LHCN-M2 (cell line): ENCODE results near the gene RSPO3. TPM values are rescaled to one million over a fixed set of nuclear protein-coding genes. Genes with fewer than 3 reads are reported as not detected.
"Not testable (repeated sequence)": the region's sequence is repeated elsewhere in the genome, so short reads cannot be mapped to it uniquely, and the experiment has no call there.

ENCODE experiments used
- DNase-seq: peaks from one replicate; pipeline ENCODE4 v3.0.0-alpha.2; 2012; ENCODE audit warnings: low read depth
- polyA plus RNA-seq: library from polyadenylated mRNA; unstranded; fragments of >200 nt; gene quantifications from one replicate; pipeline ENCODE4 v1.2.1, GENCODE V29; 2012; ENCODE audit warnings: missing spikeins
- total RNA-seq: library from RNA; depleted of rRNA; stranded (reverse); fragments of >200 nt; gene quantifications from 2 replicates; pipeline ENCODE4 v1.2.3, GENCODE V29; 2014; rRNA removed

The RSPO3 gene, protein sequence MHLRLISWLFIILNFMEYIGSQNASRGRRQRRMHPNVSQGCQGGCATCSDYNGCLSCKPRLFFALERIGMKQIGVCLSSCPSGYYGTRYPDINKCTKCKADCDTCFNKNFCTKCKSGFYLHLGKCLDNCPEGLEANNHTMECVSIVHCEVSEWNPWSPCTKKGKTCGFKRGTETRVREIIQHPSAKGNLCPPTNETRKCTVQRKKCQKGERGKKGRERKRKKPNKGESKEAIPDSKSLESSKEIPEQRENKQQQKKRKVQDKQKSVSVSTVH
- not detected in 2 replicates for total RNA-seq
- 0.09 TPM for polyA plus RNA-seq

- DNase-seq = peak; percentile 48
Measured at GRCh38 chr6:127118298-127119101, at the start of gene RSPO3. Gene RSPO3 (plus strand): TSS chr6:127118671. CDS start chr6:127119193, 522 bp downstream.

DNA sequence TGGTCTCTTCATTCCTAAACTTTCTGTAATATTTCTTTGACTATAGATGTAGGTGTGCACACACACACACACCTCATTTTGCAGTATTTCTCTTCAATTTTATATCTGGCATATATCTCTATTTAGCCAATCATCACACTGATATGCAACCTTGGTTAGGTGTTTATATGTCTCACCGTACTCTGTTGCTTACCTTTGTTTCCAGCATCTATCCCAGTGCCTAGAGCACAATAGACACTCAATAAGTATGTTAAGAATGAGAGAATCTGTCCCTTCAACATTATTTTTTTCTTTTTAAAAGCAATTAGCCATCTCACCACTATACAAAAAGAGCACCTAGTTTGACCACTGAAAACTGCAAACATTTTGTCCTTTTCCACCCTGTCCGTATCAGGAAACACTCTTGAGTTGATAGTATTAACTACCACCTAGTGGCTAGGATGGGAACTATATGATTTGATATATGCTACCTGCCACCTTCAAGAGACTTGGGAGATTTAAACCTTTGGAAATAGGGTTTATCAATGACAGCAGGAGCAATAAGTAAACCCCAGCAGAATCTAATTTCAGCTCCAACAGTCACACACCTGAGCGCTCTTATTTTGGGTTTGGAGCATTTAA lies 48.7 kb upstream of the RSPO3 start:
- peak; percentile 45 for DNase-seq

DNA sequence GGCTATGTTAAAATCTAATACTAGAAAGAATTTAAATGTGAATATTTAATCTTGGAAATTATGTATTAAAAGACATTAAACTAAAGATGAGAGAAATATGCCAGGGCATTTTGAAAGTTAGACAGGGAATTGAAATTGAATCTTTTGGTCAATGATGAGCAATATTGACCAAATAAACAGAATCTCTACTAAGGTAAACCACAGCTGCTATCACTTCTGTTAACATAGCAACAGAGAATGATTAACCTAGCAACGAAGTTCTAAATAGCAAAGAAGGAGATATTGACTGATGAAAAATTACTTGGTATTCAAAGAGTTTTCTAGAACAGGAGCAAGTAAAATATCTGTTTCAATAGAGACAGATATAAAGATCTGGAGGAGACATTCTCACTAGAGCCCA lies 45.2 kb upstream of the RSPO3 start:
- DNase-seq = peak; percentile 29

DNA sequence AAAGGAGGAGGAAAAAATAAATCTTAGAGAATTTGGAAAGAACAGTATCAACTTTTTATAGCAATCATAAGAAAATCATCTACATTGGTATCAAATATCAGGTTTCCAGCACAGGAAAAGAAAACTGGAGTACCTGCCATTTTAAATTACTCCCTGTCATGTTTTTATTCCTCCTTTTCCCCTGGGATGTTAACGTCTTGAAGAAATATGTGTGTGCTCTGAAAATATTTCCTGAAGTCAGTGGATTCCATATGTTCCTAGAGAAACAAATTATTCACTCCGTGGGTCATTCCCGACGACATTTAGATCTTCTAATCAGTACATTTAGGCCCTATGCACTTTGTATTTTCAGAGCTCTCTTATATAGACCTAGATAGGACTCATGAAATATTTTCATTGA lies 42.0 kb upstream of the RSPO3 start:
- DNase-seq = no peak

- DNase-seq = no peak
Measured at GRCh38 chr6:127077886-127078285, 40.6 kb upstream of the RSPO3 start.

- no peak for DNase-seq
Measured at GRCh38 chr6:127078669-127079068, 39.8 kb upstream of the RSPO3 start.

DNA sequence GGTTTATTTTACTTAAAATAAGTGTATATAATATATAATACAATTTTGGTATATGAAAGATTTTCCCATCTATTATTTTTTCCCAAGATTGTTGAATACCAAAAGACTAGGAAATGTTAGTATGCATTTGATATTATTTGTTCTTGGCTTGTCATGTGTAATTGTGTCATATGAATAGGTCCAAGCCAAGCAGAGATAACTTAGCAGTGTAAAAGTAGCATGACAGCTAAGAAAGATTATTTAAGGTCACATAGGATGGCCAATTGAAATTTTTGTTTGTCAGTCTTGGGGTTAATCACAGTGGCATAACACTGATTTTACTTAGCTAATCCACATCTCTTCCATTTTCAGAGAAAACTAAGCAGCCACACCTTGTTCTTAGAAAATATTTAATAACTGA lies 38.8 kb upstream of the RSPO3 start:
- no peak for DNase-seq

DNA sequence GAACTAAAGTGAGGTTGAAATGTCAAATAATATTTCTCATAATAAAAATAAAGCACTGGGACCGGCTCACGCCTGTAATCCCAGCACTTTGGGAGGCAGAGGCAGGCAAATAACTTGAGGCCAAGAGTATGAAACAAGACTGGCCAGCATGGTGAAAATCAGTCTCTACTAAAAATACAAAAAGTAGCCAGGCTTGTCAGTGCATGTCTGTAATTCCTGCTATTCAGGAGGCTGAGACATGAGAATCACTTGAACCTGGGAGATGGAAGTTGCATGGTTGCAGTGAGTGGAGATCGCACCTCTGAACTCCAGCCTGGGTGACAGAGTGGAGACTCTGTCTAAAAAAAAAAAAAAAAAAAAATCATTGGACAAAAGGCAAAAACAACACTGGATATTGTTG lies 38.4 kb upstream of the RSPO3 start:
- no peak for DNase-seq

GRCh38 chr6:127083231-127083962 lies 35.1 kb upstream of the RSPO3 start:
- DNase-seq = no peak

DNA sequence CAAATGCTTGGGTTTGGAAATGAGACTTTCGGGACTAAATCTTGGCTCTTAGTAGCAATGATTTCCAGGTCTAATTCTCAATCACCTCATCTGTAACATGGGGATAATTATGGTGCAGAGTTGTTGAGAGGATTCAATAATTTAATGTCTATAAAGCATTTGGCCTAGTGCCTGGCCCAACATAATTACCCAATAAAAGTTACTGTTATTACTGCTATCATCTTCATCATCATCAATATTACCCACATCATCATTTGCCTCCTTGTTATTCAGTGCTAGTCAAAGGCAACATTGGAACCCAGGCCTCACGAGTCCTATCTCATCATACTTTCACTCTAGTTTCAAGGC lies 34.5 kb upstream of the RSPO3 start:
- DNase-seq = no peak

DNA sequence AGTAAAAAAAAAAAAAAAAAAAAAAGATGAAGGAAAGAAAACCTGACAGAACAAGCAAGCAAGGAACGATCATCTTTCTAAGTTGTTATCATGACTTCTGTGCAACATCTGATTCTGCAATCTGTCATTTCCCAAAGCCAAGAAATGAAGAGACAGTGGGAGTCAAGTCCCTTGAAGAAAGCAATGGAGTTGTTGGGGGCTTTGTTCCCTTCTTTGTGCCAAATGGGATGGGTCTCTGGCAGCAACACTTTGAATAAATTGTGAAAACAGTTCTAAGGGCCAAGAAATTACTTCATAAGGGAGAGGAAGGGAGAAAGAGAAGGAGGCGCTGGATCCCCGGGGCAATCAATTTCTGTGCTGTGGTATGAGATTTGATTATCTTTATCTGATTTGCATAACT lies 33.3 kb upstream of the RSPO3 start:
- DNase-seq = no peak

- no peak for DNase-seq
Measured at GRCh38 chr6:127090051-127090450, 28.4 kb upstream of the RSPO3 start.

- DNase-seq = no peak
Measured at GRCh38 chr6:127092466-127092865, 26.0 kb upstream of the RSPO3 start.

DNA sequence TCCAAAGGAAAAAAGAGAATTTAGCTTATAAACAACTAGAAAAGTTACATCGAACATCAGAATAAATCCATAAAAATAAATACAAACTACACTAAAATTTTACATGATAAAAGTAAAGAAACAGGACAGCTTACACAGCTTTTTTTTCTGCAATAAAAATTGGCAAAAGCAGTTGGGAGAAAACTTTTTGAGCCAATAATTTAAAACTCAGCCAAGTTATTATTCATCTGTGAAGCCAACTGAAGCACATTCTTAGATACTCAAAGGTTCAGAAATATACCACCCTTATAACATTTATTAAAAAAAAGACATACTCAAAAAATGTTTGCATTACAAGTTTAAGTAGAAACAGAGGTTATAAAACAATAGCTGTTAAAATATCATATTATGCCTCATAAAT lies 23.7 kb upstream of the RSPO3 start:
- DNase-seq = no peak

GRCh38 chr6:127096167-127096566 lies 22.3 kb upstream of the RSPO3 start:
- DNase-seq = no peak

GRCh38 chr6:127097442-127097841 lies 21.0 kb upstream of the RSPO3 start:
- DNase-seq = not testable (repeated sequence)

DNA sequence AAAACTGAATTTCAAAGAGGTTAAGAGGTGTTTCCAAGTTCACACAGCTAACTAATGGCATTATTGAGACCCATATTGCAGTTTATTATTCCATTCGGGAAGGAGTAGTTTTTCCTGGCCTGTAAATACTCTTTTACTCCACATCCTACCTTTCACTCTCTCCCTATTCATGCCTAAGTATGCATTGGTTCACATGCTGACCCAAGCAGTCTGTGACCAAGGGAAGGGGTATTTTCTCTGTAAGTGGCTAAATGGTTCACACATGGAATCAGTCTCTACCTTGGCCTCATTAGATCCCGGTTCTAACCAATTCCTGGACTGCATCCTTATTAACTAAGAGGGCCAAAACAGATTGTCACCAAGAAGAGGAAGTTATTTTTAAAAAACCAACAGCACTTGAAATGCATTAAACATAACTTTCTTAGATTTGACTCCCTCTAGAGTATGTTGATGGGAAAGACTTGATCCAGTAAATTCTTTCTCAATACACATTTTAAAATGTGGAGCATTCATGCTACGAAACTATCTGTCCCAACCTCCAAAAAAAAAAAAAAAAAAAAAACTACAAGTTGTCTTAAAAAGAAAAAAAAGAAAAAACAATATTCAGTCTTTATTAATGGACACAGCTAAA lies 17.8 kb upstream of the RSPO3 start:
- DNase-seq = peak; percentile 39

- peak; percentile 84 for DNase-seq
Measured at GRCh38 chr6:127102299-127102698, 16.2 kb upstream of the RSPO3 start.

- DNase-seq = no peak
Measured at GRCh38 chr6:127102859-127103258, 15.6 kb upstream of the RSPO3 start.

- DNase-seq = peak; percentile 15
Measured at GRCh38 chr6:127103482-127103881, 15.0 kb upstream of the RSPO3 start.

DNA sequence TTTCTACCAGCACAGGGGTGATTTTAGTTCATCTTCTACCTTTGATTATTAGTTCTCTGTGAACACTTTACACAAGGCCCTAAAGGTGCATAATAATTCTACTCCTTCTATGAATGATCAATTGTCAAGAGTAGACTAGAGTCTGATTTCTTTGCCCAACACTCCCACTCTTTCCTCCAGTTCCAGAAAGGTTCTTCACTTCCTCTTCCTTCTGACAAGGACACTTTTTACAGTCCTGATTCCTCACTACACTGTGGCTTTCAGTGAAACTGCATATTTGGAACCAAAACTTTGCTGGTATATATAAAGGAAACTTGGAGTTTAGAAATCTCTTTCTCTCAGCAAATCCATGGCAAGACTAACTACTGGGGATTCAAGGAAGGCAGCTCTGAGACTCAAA lies 10.6 kb upstream of the RSPO3 start:
- no peak for DNase-seq

GRCh38 chr6:127110712-127111111 lies 7.8 kb upstream of the RSPO3 start:
- no peak for DNase-seq
